ENCODE results near the gene OGFOD2.

Gene OGFOD2

GRCh38 chr12:123029550-123029949 is 54.5 kb downstream of the OGFOD2 start:
- in situ Hi-C loops (cut with HindIII; ENCODE audit: low sequenced_read_pairs): no loop called here

Measured in DLD1 (cell line).